ENCODE measurements around the gene MRPL3. TPM values are rescaled to one million over a fixed set of nuclear protein-coding genes. Genes with fewer than 3 reads are reported as not detected.
A peak's percentile ranks its signal among the peaks of the same experiment; 100 is the strongest.

MRPL3 gene
- total RNA-seq, 6 donors from 2014 or later: 27.6 to 74.3 (median 46.0) TPM

DNA sequence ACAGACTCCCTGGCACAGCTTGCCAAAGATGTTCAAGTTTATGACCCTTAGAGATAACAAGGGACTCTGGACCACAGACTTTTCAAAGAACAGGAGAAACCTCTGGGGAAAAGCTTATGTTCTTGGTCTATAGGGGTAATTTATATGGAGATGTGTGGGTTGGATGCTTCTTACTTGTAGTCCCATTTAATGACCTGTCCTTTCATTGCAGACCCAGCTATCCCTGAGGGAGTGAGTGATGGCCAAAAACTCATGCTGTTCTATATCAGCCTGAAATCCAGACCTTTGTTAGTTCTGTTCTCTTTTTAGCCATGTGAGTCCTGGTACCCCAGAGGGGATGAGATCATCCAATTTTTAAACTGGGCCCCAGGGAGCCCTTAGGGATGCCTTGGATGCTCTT is 43.7 kb upstream of the MRPL3 start:
- no peak for ATAC-seq (ENCODE audit: low FRiP score in 2 of 2)
- H3K36me3 ChIP-seq: no peaks in the 10 kb centered on the region

GRCh38 chr3:131544557-131544956 is 41.8 kb upstream of the MRPL3 start:
- Histone ChIP-seq H3K4me1 (no peaks in the 10 kb centered on the region), H3K9me3 (no peaks in the 10 kb centered on the region), H3K27me3 (no peaks in the 10 kb centered on the region), H3K36me3 (no peaks in the 10 kb centered on the region), H3K4me3 (no peak overlapping the region), H3K27ac (no peak overlapping the region)
- no peak for TF ChIP-seq EP300 (IDR thresholded peaks at IDR 0.05)
- TF ChIP-seq, protein P1, sequence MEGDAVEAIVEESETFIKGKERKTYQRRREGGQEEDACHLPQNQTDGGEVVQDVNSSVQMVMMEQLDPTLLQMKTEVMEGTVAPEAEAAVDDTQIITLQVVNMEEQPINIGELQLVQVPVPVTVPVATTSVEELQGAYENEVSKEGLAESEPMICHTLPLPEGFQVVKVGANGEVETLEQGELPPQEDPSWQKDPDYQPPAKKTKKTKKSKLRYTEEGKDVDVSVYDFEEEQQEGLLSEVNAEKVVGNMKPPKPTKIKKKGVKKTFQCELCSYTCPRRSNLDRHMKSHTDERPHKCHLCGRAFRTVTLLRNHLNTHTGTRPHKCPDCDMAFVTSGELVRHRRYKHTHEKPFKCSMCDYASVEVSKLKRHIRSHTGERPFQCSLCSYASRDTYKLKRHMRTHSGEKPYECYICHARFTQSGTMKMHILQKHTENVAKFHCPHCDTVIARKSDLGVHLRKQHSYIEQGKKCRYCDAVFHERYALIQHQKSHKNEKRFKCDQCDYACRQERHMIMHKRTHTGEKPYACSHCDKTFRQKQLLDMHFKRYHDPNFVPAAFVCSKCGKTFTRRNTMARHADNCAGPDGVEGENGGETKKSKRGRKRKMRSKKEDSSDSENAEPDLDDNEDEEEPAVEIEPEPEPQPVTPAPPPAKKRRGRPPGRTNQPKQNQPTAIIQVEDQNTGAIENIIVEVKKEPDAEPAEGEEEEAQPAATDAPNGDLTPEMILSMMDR (IDR thresholded peaks at IDR 0.05): no peak
- no peak for TF ChIP-seq POLR2A (IDR thresholded peaks at IDR 0.05)
- TF ChIP-seq POLR2AphosphoS5 (IDR thresholded peaks at IDR 0.05): no peak
- 68 to 80% methylated on average over 2 of the region's 2 CpGs for WGBS, 2 donors
- no peak for ATAC-seq (ENCODE audit: low FRiP score in 2 of 2)
- no peak for DNase-seq

More for the DNA sequence above, 43.7 kb upstream of the MRPL3 start:
- Histone ChIP-seq H3K4me3 (no peak overlapping the region), H3K4me1 (no peaks in the 10 kb centered on the region), H3K27me3 (no peaks in the 10 kb centered on the region), H3K27ac (no peak overlapping the region), H3K9me3 (no peaks in the 10 kb centered on the region)
- no peak for DNase-seq
- TF ChIP-seq POLR2AphosphoS5 (IDR thresholded peaks at IDR 0.05) (no peak), POLR2A (IDR thresholded peaks at IDR 0.05) (no peak), EP300 (IDR thresholded peaks at IDR 0.05) (no peak)
- TF ChIP-seq, protein P1 (IDR thresholded peaks at IDR 0.05): no peak

GRCh38 chr3:131543714-131544113 is 40.9 kb upstream of the MRPL3 start:
- TF ChIP-seq POLR2A (IDR thresholded peaks at IDR 0.05) (no peak), POLR2AphosphoS5 (IDR thresholded peaks at IDR 0.05) (no peak), EP300 (IDR thresholded peaks at IDR 0.05) (no peak)
- TF ChIP-seq, protein P1 (IDR thresholded peaks at IDR 0.05): no peak
- no peaks in the 10 kb centered on the region for H3K4me1 ChIP-seq
- no peaks in the 10 kb centered on the region for H3K36me3 ChIP-seq
- ATAC-seq (ENCODE audit: low FRiP score in 2 of 2) (peak in 1 of 2 donors; percentile 44), DNase-seq (peak in 1 of 2 donors; percentile 30)
- no peak overlapping the region for H3K27ac ChIP-seq
- no peaks in the 10 kb centered on the region for H3K9me3 ChIP-seq
- H3K4me3 ChIP-seq: no peak overlapping the region
- no peaks in the 10 kb centered on the region for H3K27me3 ChIP-seq

DNA sequence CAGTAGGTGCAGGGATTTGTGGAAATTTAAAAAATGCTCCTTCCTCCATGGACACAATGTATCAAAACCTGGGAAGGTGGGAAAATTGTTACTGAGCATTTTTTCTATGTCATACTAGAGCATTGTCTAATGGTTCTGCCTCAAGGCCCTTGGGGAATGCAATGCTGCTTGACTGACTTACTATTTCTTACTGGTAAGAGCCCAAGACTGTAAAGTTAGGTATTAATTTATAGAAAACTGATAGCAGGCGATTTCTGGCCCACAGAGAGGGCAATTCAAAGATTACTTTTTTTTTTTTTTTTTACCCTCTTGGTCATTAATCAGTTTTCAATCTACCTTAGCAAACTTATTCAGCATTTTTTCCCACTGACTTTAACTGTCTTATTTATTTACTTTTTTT is 38.5 kb upstream of the MRPL3 start:
- no peak for TF ChIP-seq POLR2AphosphoS5 (IDR thresholded peaks at IDR 0.05)
- no peak for TF ChIP-seq POLR2A (IDR thresholded peaks at IDR 0.05)
- TF ChIP-seq, protein P1 (IDR thresholded peaks at IDR 0.05): no peak
- no peak for TF ChIP-seq EP300 (IDR thresholded peaks at IDR 0.05)
- ATAC-seq (ENCODE audit: low FRiP score in 2 of 2): no peak
- no peaks in the 10 kb centered on the region for H3K36me3 ChIP-seq
- H3K27me3 ChIP-seq: no peaks in the 10 kb centered on the region
- H3K27ac ChIP-seq: no peak overlapping the region
- H3K4me1 ChIP-seq: no peaks in the 10 kb centered on the region
- DNase-seq: no peak
- 61 to 68% methylated on average over 1 of the region's 1 CpG for WGBS, 2 donors
- H3K9me3 ChIP-seq: no peaks in the 10 kb centered on the region
- no peak overlapping the region for H3K4me3 ChIP-seq

DNA sequence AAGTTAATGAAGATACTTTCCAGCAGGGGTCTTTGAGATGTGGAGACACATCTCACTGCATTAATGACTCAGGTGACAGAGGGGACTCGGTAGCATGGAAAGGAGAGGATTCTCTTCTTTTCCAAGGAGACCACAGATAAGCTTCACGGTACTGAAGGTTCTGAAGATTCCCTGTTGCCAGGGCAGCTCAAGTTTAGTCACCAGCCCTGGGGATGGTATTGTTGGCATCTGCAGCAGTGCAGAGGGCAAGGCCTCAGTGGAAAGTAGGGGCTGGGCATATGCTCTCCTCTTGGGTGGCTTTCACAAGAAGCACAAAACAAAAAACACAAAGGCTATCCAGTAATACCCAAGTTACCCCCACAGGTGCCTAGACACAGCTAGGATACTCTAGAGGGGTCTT is 38.0 kb upstream of the MRPL3 start:
- TF ChIP-seq EP300 (IDR thresholded peaks at IDR 0.05): no peak
- TF ChIP-seq, protein P1 (IDR thresholded peaks at IDR 0.05): no peak
- TF ChIP-seq POLR2A (IDR thresholded peaks at IDR 0.05): no peak
- TF ChIP-seq POLR2AphosphoS5 (IDR thresholded peaks at IDR 0.05): no peak
- ATAC-seq (ENCODE audit: low FRiP score in 2 of 2) (no peak), DNase-seq (no peak)
- no peaks in the 10 kb centered on the region for H3K9me3 ChIP-seq
- H3K4me1 ChIP-seq: no peaks in the 10 kb centered on the region
- H3K36me3 ChIP-seq: no peaks in the 10 kb centered on the region
- no peak overlapping the region for H3K27ac ChIP-seq
- no peak overlapping the region for H3K4me3 ChIP-seq
- WGBS, 2 donors: 76 to 86% methylated on average over 2 of the region's 2 CpGs
- H3K27me3 ChIP-seq: no peaks in the 10 kb centered on the region

All from upper lobe of left lung (tissue), 6 donors.